HG02884 (cell line): Measurements from ENCODE around the gene IRAK2.

ENCODE experiments used
- ATAC-seq: cut with Tn5 transposase; IDR thresholded peaks from one replicate; pipeline ENCODE4 v1.9.1; 2021; ENCODE audit warnings: mild to moderate bottlenecking, moderate library complexity; ENCODE audit not compliant: unreplicated experiment

The IRAK2 gene

GRCh38 chr3:10188804-10189556 is 24.3 kb downstream of the IRAK2 start:
- ATAC-seq: no peak

GRCh38 chr3:10189557-10190354 is 25.0 kb downstream of the IRAK2 start:
- ATAC-seq: no peak

DNA sequence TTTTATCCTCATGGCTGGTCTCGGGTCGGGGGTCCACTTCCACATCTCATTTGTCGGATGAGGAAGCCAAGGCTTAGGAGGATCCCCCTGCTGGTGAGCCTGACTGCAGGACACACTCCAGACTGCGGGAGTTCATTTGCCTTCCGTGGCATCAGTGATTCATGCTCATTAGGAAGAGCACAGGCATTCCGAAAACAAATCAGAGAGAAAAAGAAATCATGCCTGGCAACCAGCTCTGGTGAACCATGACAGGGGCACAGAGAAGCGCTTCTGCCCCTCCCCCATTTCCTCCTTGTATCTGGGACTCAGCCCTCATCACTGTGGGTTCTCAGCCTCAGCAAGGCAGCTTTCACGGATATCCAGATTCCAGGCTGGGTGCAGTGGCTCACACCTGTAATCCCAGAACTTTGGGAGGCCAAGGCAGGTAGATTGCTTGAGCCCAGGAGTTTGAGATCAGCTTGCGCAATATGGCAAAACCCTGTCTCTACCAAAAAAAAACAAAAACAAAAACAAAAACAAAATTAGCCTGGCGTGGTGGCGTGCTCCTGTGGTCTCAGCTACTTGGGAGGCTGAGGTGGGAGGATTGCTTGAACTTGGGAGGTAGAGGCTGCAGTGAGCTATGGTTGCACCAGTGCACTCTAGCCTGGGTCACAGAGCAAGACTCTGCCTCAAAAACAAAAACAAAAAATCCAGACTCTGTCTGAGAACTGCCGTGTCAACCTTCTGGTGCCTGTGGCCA is 28.4 kb downstream of the IRAK2 start:
- no peak for ATAC-seq

DNA sequence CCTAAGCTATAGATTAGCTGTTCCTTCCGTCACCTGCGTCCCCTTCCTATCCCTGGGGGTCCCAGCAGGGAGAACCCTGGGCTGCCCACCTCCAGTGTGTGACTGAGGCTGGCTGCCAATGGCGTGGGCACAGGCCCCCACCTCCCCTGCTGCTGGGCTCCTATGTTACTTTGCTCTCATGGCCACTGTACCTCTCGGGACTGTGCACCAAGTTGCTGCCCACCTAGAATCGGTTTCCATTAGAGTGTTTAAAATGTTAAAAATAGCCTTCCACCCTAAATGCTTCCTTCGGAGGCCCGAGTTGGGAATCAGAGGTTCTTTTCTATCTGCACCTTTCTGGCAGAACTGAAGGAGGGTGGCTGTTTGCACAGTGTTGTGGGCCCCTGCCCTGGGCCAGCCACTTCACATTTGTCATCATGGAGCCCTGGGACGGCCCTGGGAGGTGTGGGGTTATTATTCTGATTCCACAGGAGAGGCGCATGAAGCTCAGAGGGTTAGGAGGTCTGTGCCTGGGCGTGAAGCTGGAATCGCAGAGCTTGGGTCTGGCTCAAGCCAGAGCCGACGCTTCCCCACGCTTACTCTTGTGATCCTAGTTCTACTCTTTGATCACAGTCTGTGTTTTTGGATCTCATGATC is 29.1 kb downstream of the IRAK2 start:
- no peak for ATAC-seq

- ATAC-seq: no peak
Observed at GRCh38 chr3:10194328-10195071, 29.8 kb downstream of the IRAK2 start.

DNA sequence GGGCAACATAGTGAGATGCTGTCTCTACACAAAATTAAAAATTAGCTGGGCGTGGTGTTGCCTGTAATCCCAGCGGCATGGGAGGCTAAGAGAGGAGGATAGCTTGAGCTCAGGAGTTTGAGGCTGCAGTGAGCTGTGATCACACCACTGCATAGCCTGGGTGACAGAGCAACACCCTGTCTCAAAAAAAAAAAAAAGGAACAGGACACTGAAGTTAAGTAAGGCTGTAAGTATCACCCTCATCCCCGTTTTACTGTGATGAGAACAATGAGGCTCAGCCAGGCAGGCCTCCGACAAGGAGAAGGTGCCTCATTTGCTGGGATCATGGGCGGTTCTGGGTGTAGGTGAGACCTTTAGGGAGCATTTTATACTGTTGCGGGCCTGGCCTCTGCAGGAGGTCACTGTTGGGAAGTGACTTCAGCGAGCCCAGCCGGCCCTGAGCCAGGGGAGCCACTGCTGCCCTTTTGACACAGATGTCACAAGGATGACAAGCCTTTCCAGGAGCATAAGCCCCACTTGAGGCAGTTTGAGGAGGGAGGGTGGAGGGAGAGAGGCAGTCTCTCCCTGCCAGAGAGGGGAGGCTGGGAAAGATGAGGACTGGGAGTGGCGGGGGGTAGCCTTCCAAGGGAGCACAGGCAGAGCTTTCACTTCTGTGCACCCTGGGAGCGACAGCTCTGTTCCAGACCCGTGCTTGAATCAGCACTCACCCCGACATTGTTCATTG is 30.8 kb downstream of the IRAK2 start:
- no peak for ATAC-seq

DNA sequence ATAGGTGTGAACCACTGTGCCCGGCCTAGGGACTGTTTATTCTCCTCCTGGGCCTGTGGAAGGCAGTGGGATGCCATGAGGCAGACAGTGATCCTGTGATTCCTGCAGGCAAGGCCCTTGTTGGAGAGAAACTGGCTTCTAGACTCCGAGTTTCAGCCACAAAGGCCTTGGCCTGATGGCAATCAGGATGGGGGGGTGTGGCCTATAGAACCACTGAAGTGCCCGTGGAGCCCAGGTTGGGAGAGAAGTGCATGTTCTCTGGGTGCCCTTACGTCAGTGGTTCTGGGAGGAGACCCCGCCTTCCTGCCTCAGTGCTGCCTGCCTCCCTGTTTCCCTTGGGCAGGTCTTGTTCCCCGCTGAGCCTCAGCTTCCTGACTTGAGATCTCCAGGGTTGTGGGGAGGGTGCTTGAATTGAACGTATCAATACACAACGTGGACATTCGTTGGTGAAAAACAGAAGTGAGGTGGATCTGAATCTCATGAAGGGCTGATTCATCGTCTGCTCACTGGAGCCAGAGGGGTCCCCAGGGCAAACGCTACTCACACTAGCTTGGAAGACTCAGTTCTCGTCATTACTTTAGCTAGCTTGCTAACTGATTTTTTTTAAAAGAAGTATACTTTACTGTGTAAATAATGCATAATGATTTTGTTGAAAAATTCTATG is 31.8 kb downstream of the IRAK2 start:
- ATAC-seq: no peak

- no peak for ATAC-seq
Observed at GRCh38 chr3:10198226-10198625, 33.5 kb downstream of the IRAK2 start.

- peak; percentile 72 for ATAC-seq
Observed at GRCh38 chr3:10198761-10199649, 34.3 kb downstream of the IRAK2 start.

DNA sequence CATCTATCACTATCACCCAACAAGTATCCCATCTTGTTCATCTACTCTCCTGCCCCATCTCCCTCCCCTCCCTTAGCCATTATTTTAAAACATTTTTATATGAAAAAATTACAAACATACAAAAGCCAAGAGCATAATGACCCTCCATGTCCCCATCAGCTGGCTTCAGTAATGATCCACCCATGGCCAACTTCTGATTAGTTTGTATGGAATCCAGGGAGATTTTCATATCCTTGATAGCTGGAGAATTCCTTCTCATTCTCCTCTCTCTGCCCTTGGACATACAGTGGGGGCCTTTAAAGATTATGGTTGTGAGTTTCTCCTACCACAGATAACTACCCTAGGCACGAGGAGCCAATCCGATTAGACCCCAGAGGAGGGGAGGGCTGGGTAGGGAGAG is 40.2 kb downstream of the IRAK2 start:
- no peak for ATAC-seq

GRCh38 chr3:10205451-10206165 is 40.9 kb downstream of the IRAK2 start:
- no peak for ATAC-seq

GRCh38 chr3:10206166-10206511 is 41.4 kb downstream of the IRAK2 start:
- ATAC-seq: no peak

DNA sequence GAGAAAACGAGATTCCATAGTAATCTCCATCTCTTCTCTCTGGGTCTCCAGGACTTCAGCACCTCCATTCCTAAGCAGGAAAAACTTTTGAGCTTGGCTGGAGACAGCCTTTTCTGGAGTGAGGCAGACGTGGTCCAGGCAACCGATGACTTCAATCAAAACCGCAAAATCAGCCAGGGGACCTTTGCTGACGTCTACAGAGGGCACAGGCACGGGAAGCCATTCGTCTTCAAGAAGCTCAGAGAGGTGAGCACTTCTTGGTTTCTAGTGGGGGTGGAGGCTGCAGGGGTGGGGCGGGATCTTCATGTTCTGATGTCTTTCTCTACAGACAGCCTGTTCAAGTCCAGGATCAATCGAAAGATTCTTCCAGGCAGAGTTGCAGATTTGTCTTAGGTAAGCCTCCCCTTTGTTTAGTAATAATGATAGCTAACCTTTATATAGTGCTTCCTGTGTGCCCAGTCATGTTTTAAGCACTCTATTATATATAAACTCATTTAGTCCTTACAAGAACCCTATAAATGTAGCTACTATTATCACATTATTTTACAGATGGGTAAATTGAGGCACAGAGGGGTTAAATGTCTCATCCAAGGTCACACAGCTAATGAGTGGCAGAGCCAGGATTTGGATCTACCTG is 48.6 kb downstream of the IRAK2 start:
- ATAC-seq: no peak

GRCh38 chr3:10215578-10216368 is 51.1 kb downstream of the IRAK2 start:
- no peak for ATAC-seq

DNA sequence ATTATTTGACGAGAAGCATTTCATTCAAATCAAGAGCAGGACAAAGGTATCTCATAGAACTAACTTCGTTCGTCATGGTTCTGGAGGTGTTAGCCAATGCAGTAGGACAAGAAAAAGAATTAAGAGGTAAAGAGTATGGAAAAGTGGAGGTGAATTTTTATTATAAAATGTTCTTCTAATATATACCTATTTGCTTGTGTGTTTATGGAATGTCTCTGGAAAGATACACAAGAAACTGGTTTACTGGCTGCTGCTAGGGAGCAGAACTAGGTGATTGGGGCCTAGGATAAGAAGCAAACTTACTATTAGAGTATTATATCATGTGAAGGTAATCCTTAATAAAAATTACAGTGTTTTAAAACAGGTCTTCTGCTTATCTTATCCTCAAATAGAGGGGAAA is 52.6 kb downstream of the IRAK2 start:
- no peak for ATAC-seq

GRCh38 chr3:10219737-10220136 is 55.0 kb downstream of the IRAK2 start:
- ATAC-seq: no peak
